K562 (cell line): Measurements from ENCODE around the gene PGGHG. TPM values are rescaled to one million over a fixed set of nuclear protein-coding genes. Genes with fewer than 3 reads are reported as not detected.
A peak's percentile ranks its signal among the peaks of the same experiment; 100 is the strongest.

Experiments
- ATAC-seq: fragments of 200-7000 bp; cut with Tn5 transposase; 3 replicates; pipeline ENCODE4 v1.9.1; 2020; ENCODE audit warnings: moderate library complexity
- BruUV-seq: library from RNA; stranded (reverse); fragments of 400-500 nt; replicated peaks from 2 replicates; lab custom pipeline; 2021; lab: Mats Ljungman, UMichigan
- CTCF ChIA-PET: fragments of 300-600 bp; formaldehyde crosslinking; extraction: SDS; loops from one replicate; lab custom pipeline; 2021; ENCODE audit warnings: low intra/inter-chr PET ratio; lab: Yijun Ruan, JAX
- POLR2A ChIA-PET: fragments of 300-600, 350-650 bp; sonication (Branson Sonifier 250); formaldehyde crosslinking; extraction: SDS; loops from one replicate; lab custom pipeline; 2021; ENCODE audit warnings: antibody characterized with exemption, inconsistent platforms; lab: Yijun Ruan, JAX
- DNase-seq, 4 experiments: peaks; one replicate each; pipeline versions ENCODE4 v3.0.0 to v3.0.0-alpha.2; 2011 to 2018; ENCODE audit warnings: low spot score in 3 of 4, mixed read lengths in 3 of 4; ENCODE audit errors: extremely low read depth in 1 of 4
- FAIRE-seq: peaks from 2 replicates; lab custom pipeline; 2011; peaks lifted over from hg19 to GRCh38; lab: Jason Lieb, UNC
- H2AFZ ChIP-seq: 2 replicates; pipeline ENCODE4 v1.6.0; 2011; ENCODE audit warnings: low read depth, low read length, control low read depth, inconsistent platforms
- H3K27ac ChIP-seq: fragments of 200-600 bp; 3 replicates; pipeline ENCODE4 v1.8.0; 2011; ENCODE audit warnings: low read depth, mild to moderate bottlenecking, control low read depth, inconsistent platforms, low read length, moderate library complexity, mixed read lengths; ENCODE audit errors: extremely low read depth
- H3K27me3 ChIP-seq, 2 experiments: fragments of 300-600 bp in 1 of 2; 2 replicates in 1 of 2; 3 replicates in 1 of 2; pipeline versions ENCODE4 v1.6.0 to v1.8.0; 2011; ENCODE audit warnings: inconsistent platforms in 2 of 2, low read length in 2 of 2, mild to moderate bottlenecking in 1 of 2, mixed read lengths in 1 of 2, moderate library complexity in 1 of 2; ENCODE audit not compliant: control insufficient read depth in 2 of 2, insufficient read depth in 2 of 2
- H3K36me3 ChIP-seq: fragments of 300-600 bp; 3 replicates; pipeline ENCODE4 v1.8.0; 2011; ENCODE audit warnings: mild to moderate bottlenecking, low read length, inconsistent platforms; ENCODE audit not compliant: control insufficient read depth, insufficient read depth
- H3K4me1 ChIP-seq, 2 experiments: fragments of 200-600 bp in 1 of 2; replicated peaks in 1 of 2; 2 replicates in 1 of 2; 3 replicates in 1 of 2; pipeline versions ENCODE4 v1.5.1 to v1.8.0; 2011; ENCODE audit warnings: inconsistent platforms in 2 of 2, low read length in 2 of 2, mild to moderate bottlenecking in 1 of 2, mixed read lengths in 1 of 2, moderate library complexity in 1 of 2; ENCODE audit not compliant: control insufficient read depth in 2 of 2, insufficient read depth in 2 of 2
- H3K4me2 ChIP-seq: 2 replicates; pipeline ENCODE4 v1.6.1; 2011; ENCODE audit warnings: low read length, control low read depth, inconsistent platforms, mixed read lengths; ENCODE audit not compliant: insufficient read depth
- H3K4me3 ChIP-seq: fragments of 200-600 bp; sonication (generic), shearing (Covaris generic); 2 replicates; pipeline ENCODE4 v1.5.1; 2016; ENCODE audit warnings: control low read depth, inconsistent platforms
- H3K79me2 ChIP-seq: fragments of 200-600 bp; 3 replicates; pipeline ENCODE4 v1.8.0; 2011; ENCODE audit warnings: low read length, inconsistent platforms; ENCODE audit not compliant: control insufficient read depth, insufficient read depth
- H3K9ac ChIP-seq, 2 experiments: 2 replicates each; pipeline versions ENCODE4 v1.6.0 to v1.6.1; 2011; ENCODE audit warnings: low read depth in 2 of 2, low read length in 2 of 2, control low read depth in 1 of 2, inconsistent platforms in 1 of 2, mild to moderate bottlenecking in 1 of 2, mixed read lengths in 1 of 2; ENCODE audit not compliant: insufficient read depth in 1 of 2
- H3K9me1 ChIP-seq: one replicate; pipeline ENCODE4 v1.6.0; 2011; ENCODE audit warnings: inconsistent platforms, mild to moderate bottlenecking, low read length, moderate library complexity; ENCODE audit not compliant: control insufficient read depth, insufficient read depth
- H3K9me3 ChIP-seq: replicated peaks from 2 replicates; pipeline ENCODE4 v1.5.1; 2011; ENCODE audit warnings: low read depth, low read length, inconsistent platforms; ENCODE audit not compliant: control insufficient read depth, insufficient read depth
- H4K20me1 ChIP-seq: replicated peaks from 2 replicates; pipeline ENCODE4 v1.6.1; 2011; ENCODE audit warnings: low read length, inconsistent platforms, mixed read lengths; ENCODE audit not compliant: control insufficient read depth, insufficient read depth
- ATF7 ChIP-seq: fragments of 450-650 bp; IDR thresholded peaks from 2 replicates; pipeline ENCODE4 v1.7.1; 2014; ENCODE audit warnings: mild to moderate bottlenecking, moderate library complexity
- CXXC5 ChIP-seq: fragments of 250-450 bp; sonication (Bioruptor Pico); IDR thresholded peaks from 2 replicates; pipeline ENCODE4 v1.8.0; 2022; ENCODE audit warnings: inconsistent platforms, mild to moderate bottlenecking, moderate library complexity
- DNMT1 ChIP-seq: fragments of 450-650 bp; IDR thresholded peaks from 2 replicates; pipeline ENCODE4 v1.6.1; 2016; ENCODE audit warnings: antibody characterized with exemption, mild to moderate bottlenecking
- E2F3 ChIP-seq: fragments of 250-450 bp; sonication (Bioruptor Pico); IDR thresholded peaks from 2 replicates; pipeline ENCODE4 v1.4.0; 2020; ENCODE audit warnings: mild to moderate bottlenecking
- FUS ChIP-seq: fragments of 200-400 bp; formaldehyde crosslinking; optimal IDR thresholded peaks from 2 replicates; pipeline ENCODE3; 2017; ENCODE audit warnings: low read depth, low read length
- HDAC2 ChIP-seq: fragments of 450-650 bp; IDR thresholded peaks from 2 replicates; pipeline ENCODE4 v1.6.1; 2016; ENCODE audit warnings: mild to moderate bottlenecking
- HMG20B ChIP-seq: fragments of 250-450 bp; sonication (Bioruptor Pico); IDR thresholded peaks from 2 replicates; pipeline ENCODE4 v1.5.0; 2021; ENCODE audit warnings: mild to moderate bottlenecking
- IFI16 ChIP-seq: fragments of 250-450 bp; sonication (Bioruptor Pico); IDR thresholded peaks from 2 replicates; pipeline ENCODE4 v2.1.2; 2022; ENCODE audit warnings: mild to moderate bottlenecking, inconsistent platforms
- ILF3 ChIP-seq: fragments of 450-650 bp; IDR thresholded peaks from 2 replicates; pipeline ENCODE4 v1.6.1; 2018; ENCODE audit warnings: antibody characterized with exemption, mild to moderate bottlenecking, moderate library complexity, borderline replicate concordance
- MAFF ChIP-seq: IDR thresholded peaks from 2 replicates; pipeline ENCODE4 v1.6.1; 2012; ENCODE audit warnings: low read length, improper control_type of control experiment
- NRF1 ChIP-seq, 2 experiments: fragments of 450-650 bp; IDR thresholded peaks in 1 of 2; conservative IDR thresholded peaks in 1 of 2; 2 replicates each; pipeline ENCODE4 v1.6.1; 2014; ENCODE audit warnings: mild to moderate bottlenecking in 2 of 2
- PML ChIP-seq: IDR thresholded peaks from 2 replicates; pipeline ENCODE4 v1.6.1; 2012; ENCODE audit warnings: low read length, inconsistent platforms
- RBM17 ChIP-seq: fragments of 200-400 bp; formaldehyde crosslinking; IDR thresholded peaks from 2 replicates; pipeline ENCODE4 v1.6.1; 2017; ENCODE audit warnings: low read depth, mild to moderate bottlenecking, low read length, borderline replicate concordance
- SIN3B ChIP-seq: fragments of 450-650 bp; IDR thresholded peaks from 2 replicates; pipeline ENCODE4 v1.6.1; 2017; ENCODE audit warnings: low read depth, mild to moderate bottlenecking, moderate library complexity
- SOX6 ChIP-seq: fragments of 450-650 bp; IDR thresholded peaks from 2 replicates; pipeline ENCODE4 v1.6.1; 2014; ENCODE audit warnings: mild to moderate bottlenecking
- TAF9B ChIP-seq: fragments of 450-650 bp; IDR thresholded peaks from 2 replicates; pipeline ENCODE4 v1.6.1; 2018; ENCODE audit warnings: mild to moderate bottlenecking; ENCODE audit not compliant: partially characterized antibody
- TBL1XR1 ChIP-seq, 2 experiments: IDR thresholded peaks; 2 replicates each; pipeline ENCODE4 v1.6.1; 2012; ENCODE audit warnings: improper control_type of control experiment in 2 of 2, low read length in 2 of 2, mild to moderate bottlenecking in 1 of 2
- TOE1 ChIP-seq, 2 experiments: fragments of 450-650 bp in 1 of 2; sonication (generic) in 1 of 2; formaldehyde crosslinking in 1 of 2; IDR thresholded peaks; 2 replicates each; pipeline versions ENCODE4 v1.7.1 to v1.8.0; 2016 to 2022; ENCODE audit warnings: borderline replicate concordance in 2 of 2, mild to moderate bottlenecking in 2 of 2, antibody characterized with exemption in 1 of 2, inconsistent platforms in 1 of 2, low read depth in 1 of 2, missing genetic modification reagents in 1 of 2, moderate library complexity in 1 of 2
- ZBED1 ChIP-seq: IDR thresholded peaks from 2 replicates; pipeline ENCODE4 v1.6.1; 2014
- ZNF75A ChIP-seq: fragments of 450-650 bp; formaldehyde crosslinking; IDR thresholded peaks from 2 replicates; pipeline ENCODE4 v1.4.0; 2020; ENCODE audit warnings: mild to moderate bottlenecking
- ZSCAN29 ChIP-seq: fragments of 450-650 bp; IDR thresholded peaks from 2 replicates; pipeline ENCODE4 v1.6.1; 2017
- WGBS: fragments of 100-300 bp; shearing (Covaris generic); methylation state at CpG from one replicate; pipeline ENCODE4 v1.1.6; 2016; ENCODE audit warnings: low coverage, mixed read lengths; ENCODE audit not compliant: insufficient coverage; ENCODE audit errors: missing lambda C conversion rate; 5-methylcytosine and 5-hydroxymethylcytosine counted together
- in situ Hi-C: fragments of 300-500 bp; cut with MboI; formaldehyde crosslinking; loops from 4 replicates; pipeline ENCODE4 v1.15.0; 2018; ENCODE audit warnings: inconsistent platforms, mixed read lengths
- intact Hi-C: fragments of 100-400 bp; cut with micrococcal nuclease; formaldehyde crosslinking; loops from 2 replicates; pipeline ENCODE4 v1.14.2; 2022
- polyA plus RNA-seq, 8 experiments: library from polyadenylated mRNA; depleted of rRNA in 4 of 8; stranded (reverse) in 5 of 8; unstranded in 3 of 8; fragments of >200 nt; fragmentation: Nextera tagmentation in 2 of 8; fragmentation: Illumina TruSeq in 1 of 8; extraction: Ambion mirVana in 2 of 8; extraction: Trizol in 1 of 8; gene quantifications; 2 replicates each; pipeline versions ENCODE4 v1.2.1 to v1.2.3, GENCODE V29; 2011 to 2014; ENCODE audit warnings: inconsistent platforms in 1 of 8, missing spikeins in 1 of 8
- total RNA-seq, 7 experiments: library from RNA; depleted of rRNA in 6 of 7; stranded (reverse); fragments of >200 nt in 6 of 7; fragmentation: Illumina TruSeq in 2 of 7; extraction: Trizol in 2 of 7; gene quantifications; 2 replicates each; pipeline versions ENCODE4 v1.2.1 to v1.2.3, GENCODE V29; 2011 to 2021; ENCODE audit warnings: low replicate concordance in 1 of 7
- TF ChIP-seq, protein P1 (sequence below): fragments of 250-450 bp; sonication (Bioruptor Pico); IDR thresholded peaks from 2 replicates; pipeline ENCODE4 v1.4.0; 2020
- TF ChIP-seq, protein P2 (sequence below): fragments of 450-650 bp; IDR thresholded peaks from 2 replicates; pipeline ENCODE4 v1.6.1; 2016; ENCODE audit warnings: mild to moderate bottlenecking

Gene PGGHG
- total and polyA plus RNA-seq, 9 of the 15 experiments (the other 6 are each of a cell fraction or from before 2014, with no cell fraction given) = 0.38 to 85.1 (median 18.1) TPM

DNA sequence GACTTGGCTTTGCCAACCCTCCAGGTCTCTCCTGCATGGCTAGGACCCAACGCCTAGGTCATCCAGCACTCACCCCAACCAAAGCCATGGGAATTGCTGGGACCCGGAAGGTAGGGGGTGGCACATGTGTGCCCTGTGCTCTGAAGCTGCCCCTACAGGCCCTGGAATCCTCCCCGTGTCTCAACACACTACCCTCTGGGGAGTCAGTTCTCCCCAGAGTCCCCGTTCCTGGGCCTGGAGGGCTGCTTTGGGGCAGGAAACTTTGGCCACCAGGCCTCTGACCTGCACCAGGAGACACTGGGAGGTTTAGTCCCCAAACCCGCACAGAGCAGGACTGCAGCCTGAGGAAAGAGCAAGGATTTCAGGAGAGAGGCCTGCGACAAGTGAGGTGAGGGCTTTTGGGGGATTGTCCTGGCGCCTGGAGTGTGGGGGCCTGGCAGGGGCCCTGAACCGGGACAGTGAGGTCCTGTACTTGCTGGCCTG lies 24.4 kb downstream of the PGGHG start:
- Histone ChIP-seq H2AFZ (peak overlapping the region; percentile 60), H3K27me3 (no peaks in the 10 kb centered on the region), H3K79me2 (peaks cover 80% of the 10 kb centered on the region), H3K9me3 (no peaks in the 10 kb centered on the region), H3K9me1 (no peaks in the 10 kb centered on the region), H3K4me1 (peaks cover 33 to 43% of the 10 kb centered on the region in 2 experiments), H4K20me1 (peaks cover 5% of the 10 kb centered on the region; the same call in 1 of the 2 replicates), H3K27ac (peak overlapping the region; percentile 87), H3K9ac (peak overlapping the region; percentile 82 to 98), H3K36me3 (peaks cover 32% of the 10 kb centered on the region; the same call in 1 of the 3 replicates), H3K4me3 (peak overlapping the region; percentile 69), H3K4me2 (peak overlapping the region; percentile 95)
- ATAC-seq = peak; percentile 3
- POLR2A ChIA-PET = interaction anchor here (0.7 to 2.1 kb wide), 3 partner anchors 11 to 17 kb away, joined by 3 to 9 read pairs (median 7); no protein-coding TSS in a partner anchor
- WGBS = 4% methylated on average over 8 of the region's 8 CpGs
- intact Hi-C loops = loop anchor here (5.0 kb wide), 1 partner anchor 46 kb away; no protein-coding TSS in a partner anchor
- no peak for DNase-seq
- in situ Hi-C loops = loop anchor here (5.0 kb wide), 1 partner anchor 39 kb away; no protein-coding TSS in a partner anchor
- CTCF ChIA-PET = no interaction called here
- FAIRE-seq = no peak
- BruUV-seq = TSS peak; percentile 40
- no peak for TF ChIP-seq FUS
- TF ChIP-seq ZBED1 = no peak
- TF ChIP-seq E2F3 = no peak
- TF ChIP-seq NRF1 (conservative IDR thresholded peaks at IDR 0.05 in 1 of 2, IDR thresholded peaks at IDR 0.05 in 1 of 2) = no peak
- no peak for TF ChIP-seq PML
- TF ChIP-seq ZNF75A = no peak
- no peak for TF ChIP-seq HMG20B (CRISPR knock-in tag)
- TF ChIP-seq, protein P1, sequence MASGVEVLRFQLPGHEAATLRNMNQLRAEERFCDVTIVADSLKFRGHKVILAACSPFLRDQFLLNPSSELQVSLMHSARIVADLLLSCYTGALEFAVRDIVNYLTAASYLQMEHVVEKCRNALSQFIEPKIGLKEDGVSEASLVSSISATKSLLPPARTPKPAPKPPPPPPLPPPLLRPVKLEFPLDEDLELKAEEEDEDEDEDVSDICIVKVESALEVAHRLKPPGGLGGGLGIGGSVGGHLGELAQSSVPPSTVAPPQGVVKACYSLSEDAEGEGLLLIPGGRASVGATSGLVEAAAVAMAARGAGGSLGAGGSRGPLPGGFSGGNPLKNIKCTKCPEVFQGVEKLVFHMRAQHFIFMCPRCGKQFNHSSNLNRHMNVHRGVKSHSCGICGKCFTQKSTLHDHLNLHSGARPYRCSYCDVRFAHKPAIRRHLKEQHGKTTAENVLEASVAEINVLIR (CRISPR knock-in tag) = no peak
- TF ChIP-seq TOE1 (IDR thresholded peaks at IDR 0.05; ENCODE audit: borderline replicate concordance) = no peak
- TF ChIP-seq TOE1 (CRISPR knock-in tag; IDR thresholded peaks at IDR 0.05; ENCODE audit: borderline replicate concordance, low read depth) = no peak
- TF ChIP-seq, protein P2, sequence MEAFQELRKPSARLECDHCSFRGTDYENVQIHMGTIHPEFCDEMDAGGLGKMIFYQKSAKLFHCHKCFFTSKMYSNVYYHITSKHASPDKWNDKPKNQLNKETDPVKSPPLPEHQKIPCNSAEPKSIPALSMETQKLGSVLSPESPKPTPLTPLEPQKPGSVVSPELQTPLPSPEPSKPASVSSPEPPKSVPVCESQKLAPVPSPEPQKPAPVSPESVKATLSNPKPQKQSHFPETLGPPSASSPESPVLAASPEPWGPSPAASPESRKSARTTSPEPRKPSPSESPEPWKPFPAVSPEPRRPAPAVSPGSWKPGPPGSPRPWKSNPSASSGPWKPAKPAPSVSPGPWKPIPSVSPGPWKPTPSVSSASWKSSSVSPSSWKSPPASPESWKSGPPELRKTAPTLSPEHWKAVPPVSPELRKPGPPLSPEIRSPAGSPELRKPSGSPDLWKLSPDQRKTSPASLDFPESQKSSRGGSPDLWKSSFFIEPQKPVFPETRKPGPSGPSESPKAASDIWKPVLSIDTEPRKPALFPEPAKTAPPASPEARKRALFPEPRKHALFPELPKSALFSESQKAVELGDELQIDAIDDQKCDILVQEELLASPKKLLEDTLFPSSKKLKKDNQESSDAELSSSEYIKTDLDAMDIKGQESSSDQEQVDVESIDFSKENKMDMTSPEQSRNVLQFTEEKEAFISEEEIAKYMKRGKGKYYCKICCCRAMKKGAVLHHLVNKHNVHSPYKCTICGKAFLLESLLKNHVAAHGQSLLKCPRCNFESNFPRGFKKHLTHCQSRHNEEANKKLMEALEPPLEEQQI = no peak
- no peak for TF ChIP-seq TBL1XR1 (IDR thresholded peaks at IDR 0.05; ENCODE audit: low read length in 2 of 2)
- no peak for TF ChIP-seq ZSCAN29
- no peak for TF ChIP-seq MAFF
- no peak for TF ChIP-seq RBM17
- TF ChIP-seq DNMT1 = no peak
- TF ChIP-seq CXXC5 (CRISPR knock-in tag) = peak; percentile 46; the same call in 1 of the 2 replicates
- no peak for TF ChIP-seq HDAC2
- TF ChIP-seq TAF9B = no peak
- no peak for TF ChIP-seq SOX6
- TF ChIP-seq IFI16 (CRISPR knock-in tag) = no peak
- no peak for TF ChIP-seq SIN3B
- TF ChIP-seq ATF7 = no peak
- no peak for TF ChIP-seq ILF3
